OCI-LY7 (cell line): ENCODE data around the gene ZFR2. TPM values are rescaled to one million over a fixed set of nuclear protein-coding genes. Genes with fewer than 3 reads are reported as not detected.

ENCODE experiments used
- BruUV-seq: library from RNA; stranded (reverse); fragments of 400-500 nt; replicated peaks from 2 replicates; lab custom pipeline; 2021; lab: Mats Ljungman, UMichigan
- CTCF ChIA-PET: fragments of 300-600 bp; sonication (Branson Sonifier 250); formaldehyde crosslinking; loops from one replicate; lab custom pipeline; 2022; ENCODE audit warnings: antibody characterized with exemption; ENCODE audit not compliant: unreplicated experiment; lab: Charles Lee
- POLR2A ChIA-PET: fragments of 300-600 bp; sonication (Branson Sonifier 250); formaldehyde crosslinking; loops from one replicate; lab custom pipeline; 2022; ENCODE audit warnings: antibody characterized with exemption; lab: Charles Lee
- DNase-seq: peaks from one replicate; pipeline ENCODE4 v3.0.0-alpha.2; 2015; ENCODE audit warnings: low spot score
- H2AFZ ChIP-seq: fragments of 200-600 bp; sonication (generic), shearing (Covaris generic); 2 replicates; pipeline ENCODE4 v1.6.1; 2014; ENCODE audit warnings: mild to moderate bottlenecking, antibody characterized with exemption, low read length, moderate library complexity
- H3K27ac ChIP-seq: fragments of 200-600 bp; sonication (generic); 2 replicates; pipeline ENCODE4 v1.5.1; 2014; ENCODE audit warnings: mixed run types, low read depth, mild to moderate bottlenecking, moderate library complexity, low read length, inconsistent platforms; ENCODE audit not compliant: poor library complexity, severe bottlenecking
- H3K36me3 ChIP-seq: fragments of 200-600 bp; sonication (generic); 2 replicates; pipeline ENCODE4 v1.6.1; 2014; ENCODE audit warnings: mild to moderate bottlenecking, antibody characterized with exemption, low read length, moderate library complexity, mixed read lengths; ENCODE audit not compliant: insufficient read depth
- H3K4me1 ChIP-seq: fragments of 200-600 bp; sonication (generic); 2 replicates; pipeline ENCODE4 v1.5.1; 2014; ENCODE audit warnings: mild to moderate bottlenecking, low read length; ENCODE audit not compliant: insufficient read depth, poor library complexity, severe bottlenecking
- H3K4me2 ChIP-seq: fragments of 200-600 bp; sonication (generic); 2 replicates; pipeline ENCODE4 v1.6.1; 2014; ENCODE audit warnings: mild to moderate bottlenecking, low read length
- H3K4me3 ChIP-seq: fragments of 200-600 bp; sonication (generic); 2 replicates; pipeline ENCODE4 v1.5.1; 2014; ENCODE audit warnings: mild to moderate bottlenecking, low read depth, low read length; ENCODE audit not compliant: poor library complexity, severe bottlenecking
- H3K79me2 ChIP-seq: fragments of 200-600 bp; sonication (generic); 2 replicates; pipeline ENCODE4 v1.6.1; 2016; ENCODE audit warnings: low read depth, mild to moderate bottlenecking, low read length, moderate library complexity, mixed read lengths; ENCODE audit not compliant: insufficient read depth
- H3K9me2 ChIP-seq: fragments of 200-600 bp; sonication (generic); 2 replicates; pipeline ENCODE4 v1.6.1; 2016; ENCODE audit warnings: mild to moderate bottlenecking, low read length, mixed read lengths; ENCODE audit not compliant: insufficient read depth
- H3K9me3 ChIP-seq: fragments of 200-600 bp; sonication (generic); 2 replicates; pipeline ENCODE4 v1.6.1; 2014; ENCODE audit warnings: mild to moderate bottlenecking, mixed run types, low read length, mixed read lengths
- H4K20me1 ChIP-seq: fragments of 200-600 bp; sonication (generic); 2 replicates; pipeline ENCODE4 v1.6.1; 2014; ENCODE audit warnings: mild to moderate bottlenecking, antibody characterized with exemption, low read length, moderate library complexity, mixed read lengths; ENCODE audit not compliant: insufficient read depth
- EZH2phosphoT487 ChIP-seq: fragments of 200-600 bp; sonication (generic); IDR thresholded peaks from 2 replicates; pipeline ENCODE4 v1.6.1; 2018; ENCODE audit warnings: low read depth, borderline replicate concordance, mild to moderate bottlenecking, mixed run types, antibody characterized with exemption, low read length, moderate library complexity, mixed read lengths
- intact Hi-C: fragments of 100-400 bp; cut with micrococcal nuclease; formaldehyde crosslinking; loops from one replicate; pipeline ENCODE4 v1.10.0; 2022; ENCODE audit not compliant: unreplicated experiment
- total RNA-seq, 2 experiments: library from RNA; depleted of rRNA in 1 of 2; stranded (reverse); fragments of >200 nt in 1 of 2; shearing (Covaris generic) in 1 of 2; gene quantifications; 2 replicates each; pipeline ENCODE4 v1.2.3, GENCODE V29; 2014 to 2022
- TF ChIP-seq, protein P1 (sequence below): fragments of 200-600 bp; sonication (generic); conservative IDR thresholded peaks from 2 replicates; pipeline ENCODE4 v1.5.1; 2014; ENCODE audit warnings: mild to moderate bottlenecking, antibody characterized with exemption, low read length, moderate library complexity, mixed read lengths

The ZFR2 gene
- total RNA-seq, 2 experiments from 2014 or later, result not detected

GRCh38 chr19:3834349-3835054, 34.3 kb downstream of the ZFR2 start:
- BruUV-seq, result no TSS peak
- Histone ChIP-seq H3K4me2 (no peak overlapping the region), H3K79me2 (no peaks in the 10 kb centered on the region), H3K27ac (no peak overlapping the region), H2AFZ (no peak overlapping the region), H3K4me1 (no peaks in the 10 kb centered on the region), H3K9me2 (no peaks in the 10 kb centered on the region), H3K36me3 (no peaks in the 10 kb centered on the region), H3K4me3 (no peak overlapping the region), H4K20me1 (no peaks in the 10 kb centered on the region), H3K9me3 (peaks cover 13% of the 10 kb centered on the region; the same call in 1 of the 2 replicates)
- no peak for TF ChIP-seq EZH2phosphoT487
- TF ChIP-seq, protein P1, sequence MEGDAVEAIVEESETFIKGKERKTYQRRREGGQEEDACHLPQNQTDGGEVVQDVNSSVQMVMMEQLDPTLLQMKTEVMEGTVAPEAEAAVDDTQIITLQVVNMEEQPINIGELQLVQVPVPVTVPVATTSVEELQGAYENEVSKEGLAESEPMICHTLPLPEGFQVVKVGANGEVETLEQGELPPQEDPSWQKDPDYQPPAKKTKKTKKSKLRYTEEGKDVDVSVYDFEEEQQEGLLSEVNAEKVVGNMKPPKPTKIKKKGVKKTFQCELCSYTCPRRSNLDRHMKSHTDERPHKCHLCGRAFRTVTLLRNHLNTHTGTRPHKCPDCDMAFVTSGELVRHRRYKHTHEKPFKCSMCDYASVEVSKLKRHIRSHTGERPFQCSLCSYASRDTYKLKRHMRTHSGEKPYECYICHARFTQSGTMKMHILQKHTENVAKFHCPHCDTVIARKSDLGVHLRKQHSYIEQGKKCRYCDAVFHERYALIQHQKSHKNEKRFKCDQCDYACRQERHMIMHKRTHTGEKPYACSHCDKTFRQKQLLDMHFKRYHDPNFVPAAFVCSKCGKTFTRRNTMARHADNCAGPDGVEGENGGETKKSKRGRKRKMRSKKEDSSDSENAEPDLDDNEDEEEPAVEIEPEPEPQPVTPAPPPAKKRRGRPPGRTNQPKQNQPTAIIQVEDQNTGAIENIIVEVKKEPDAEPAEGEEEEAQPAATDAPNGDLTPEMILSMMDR, result no peak
- intact Hi-C loops, result no loop called here
- POLR2A ChIA-PET, result no interaction called here
- no peak for DNase-seq
- CTCF ChIA-PET, result no interaction called here

- CTCF ChIA-PET, result no interaction called here
- H3K4me3 ChIP-seq, result no peak overlapping the region
- H3K36me3 ChIP-seq, result no peaks in the 10 kb centered on the region
- TF ChIP-seq EZH2phosphoT487, result no peak
- TF ChIP-seq, protein P1, result no peak
- H3K9me2 ChIP-seq, result no peaks in the 10 kb centered on the region
- no peak overlapping the region for H3K27ac ChIP-seq
- intact Hi-C loops, result no loop called here
- BruUV-seq, result no TSS peak
- H4K20me1 ChIP-seq, result no peaks in the 10 kb centered on the region
- peaks cover 13% of the 10 kb centered on the region; the same call in 1 of the 2 replicates for H3K9me3 ChIP-seq
- no peak overlapping the region for H3K4me2 ChIP-seq
- H2AFZ ChIP-seq, result no peak overlapping the region
- POLR2A ChIA-PET, result no interaction called here
- H3K79me2 ChIP-seq, result no peaks in the 10 kb centered on the region
- H3K4me1 ChIP-seq, result no peaks in the 10 kb centered on the region
- no peak for DNase-seq
Measured at GRCh38 chr19:3833578-3834348, 35.1 kb downstream of the ZFR2 start.
